GM19397 (cell line): ENCODE measurements around the gene OR2A14.
"Not testable (repeated sequence)": the region's sequence is repeated elsewhere in the genome, so short reads cannot be mapped to it uniquely, and the experiment has no call there.

Source experiments
- ATAC-seq: cut with Tn5 transposase; IDR thresholded peaks from one replicate; pipeline ENCODE4 v1.9.1; 2021; ENCODE audit warnings: mild to moderate bottlenecking, moderate library complexity; ENCODE audit not compliant: unreplicated experiment

Gene OR2A14

DNA sequence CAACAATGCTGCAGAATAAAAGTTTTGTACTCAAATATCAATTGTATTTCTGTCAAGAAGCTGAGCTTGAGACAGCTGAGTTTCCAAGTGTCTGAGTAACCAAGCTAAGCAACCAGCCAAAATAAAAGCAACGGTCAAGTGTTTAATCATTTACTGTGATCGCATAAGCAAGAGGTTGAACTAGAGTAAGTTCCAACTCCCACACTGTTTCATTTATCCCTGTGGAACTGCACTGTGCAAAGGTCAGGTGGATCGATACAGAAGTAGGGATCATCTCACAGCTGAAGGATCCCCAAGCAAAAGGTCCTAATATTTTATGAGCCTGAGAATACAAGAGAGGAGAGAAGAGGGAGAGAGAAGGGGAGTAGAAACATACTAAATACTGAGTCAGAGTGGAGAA, 21.4 kb downstream of the OR2A14 start:
- no peak for ATAC-seq

GRCh38 chr7:144148224-144148827, 25.4 kb downstream of the OR2A14 start:
- no peak for ATAC-seq

- no peak for ATAC-seq
Measured at GRCh38 chr7:144158861-144159260, 35.9 kb downstream of the OR2A14 start.

- ATAC-seq: no peak
Measured at GRCh38 chr7:144164784-144165183, 41.8 kb downstream of the OR2A14 start.

GRCh38 chr7:144171594-144172350, 48.8 kb downstream of the OR2A14 start:
- not testable (repeated sequence) for ATAC-seq

DNA sequence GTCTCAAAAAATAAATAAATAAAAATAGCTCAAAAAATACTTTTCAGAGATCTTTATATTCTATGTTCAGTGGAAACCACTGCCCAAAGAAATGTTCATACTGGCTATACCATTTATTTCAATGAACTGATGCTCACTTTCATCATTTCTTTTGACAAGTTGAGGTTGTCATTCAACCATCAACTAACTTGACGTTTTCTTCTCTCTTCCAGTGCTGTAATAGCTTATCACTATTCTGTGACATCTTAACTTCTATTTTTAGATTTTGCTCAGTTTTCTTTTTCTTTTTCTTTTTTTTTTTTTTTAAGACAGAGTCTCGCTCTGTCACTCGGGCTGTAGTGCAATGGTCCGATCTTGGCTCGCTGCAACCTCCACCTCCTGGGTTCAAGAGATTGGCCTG, 51.6 kb downstream of the OR2A14 start:
- no peak for ATAC-seq

GRCh38 chr7:144178380-144179164, 55.6 kb downstream of the OR2A14 start:
- peak; percentile 99 for ATAC-seq

GRCh38 chr7:144179165-144179479, 56.1 kb downstream of the OR2A14 start:
- ATAC-seq: peak; percentile 30
